BLaER1 (cell line): Measurements from ENCODE around the gene CFAP77.

Experiments used
- H3K27ac ChIP-seq: shearing (Covaris generic); formaldehyde crosslinking; 2 replicates; pipeline ENCODE4 v1.8.1; 2022
- H3K27me3 ChIP-seq: shearing (Covaris generic); formaldehyde crosslinking; 2 replicates; pipeline ENCODE4 v1.8.1; 2022
- H3K36me3 ChIP-seq: shearing (Covaris generic); formaldehyde crosslinking; 2 replicates; pipeline ENCODE4 v1.8.1; 2022
- H3K4me1 ChIP-seq: shearing (Covaris generic); formaldehyde crosslinking; 2 replicates; pipeline ENCODE4 v1.8.1; 2022
- H3K4me2 ChIP-seq: shearing (Covaris generic); formaldehyde crosslinking; 2 replicates; pipeline ENCODE4 v1.8.1; 2022
- H3K4me3 ChIP-seq: shearing (Covaris generic); formaldehyde crosslinking; 2 replicates; pipeline ENCODE4 v1.8.1; 2022
- H3K9ac ChIP-seq: shearing (Covaris generic); formaldehyde crosslinking; 2 replicates; pipeline ENCODE4 v1.8.1; 2022
- H3K9me3 ChIP-seq: shearing (Covaris generic); formaldehyde crosslinking; 2 replicates; pipeline ENCODE4 v1.8.1; 2022
- H4K20me1 ChIP-seq: shearing (Covaris generic); formaldehyde crosslinking; 2 replicates; pipeline ENCODE4 v1.8.1; 2022
- Cebpa-rat ChIP-seq: shearing (Covaris generic); IDR thresholded peaks from 2 replicates; pipeline ENCODE4 v1.8.1; 2022

The CFAP77 gene

GRCh38 chr9:132381966-132382541 lies 28.0 kb upstream of the CFAP77 start:
- H3K27me3 ChIP-seq = no peaks in the 10 kb centered on the region
- peaks cover 71% of the 10 kb centered on the region for H3K36me3 ChIP-seq
- no peaks in the 10 kb centered on the region for H4K20me1 ChIP-seq
- peak overlapping the region; percentile 90 for H3K4me2 ChIP-seq
- TF ChIP-seq Cebpa-rat = no peak
- H3K9me3 ChIP-seq = peaks cover 13% of the 10 kb centered on the region
- peaks cover 74% of the 10 kb centered on the region for H3K4me1 ChIP-seq
- peak overlapping the region; percentile 29 for H3K4me3 ChIP-seq
- H3K27ac ChIP-seq = peak overlapping the region; percentile 86
- peak overlapping the region; percentile 74 for H3K9ac ChIP-seq

GRCh38 chr9:132383462-132383883 lies 26.5 kb upstream of the CFAP77 start:
- Histone ChIP-seq H3K9me3 (peaks cover 3% of the 10 kb centered on the region), H4K20me1 (no peaks in the 10 kb centered on the region), H3K4me2 (peak overlapping the region; percentile 90), H3K4me3 (peak overlapping the region; percentile 48), H3K27me3 (no peaks in the 10 kb centered on the region), H3K4me1 (peaks cover 77% of the 10 kb centered on the region), H3K27ac (peak overlapping the region; percentile 86), H3K36me3 (peaks cover 71% of the 10 kb centered on the region), H3K9ac (peak overlapping the region; percentile 74)
- TF ChIP-seq Cebpa-rat = no peak

- H3K27ac ChIP-seq = peak overlapping the region; percentile 86
Measured at GRCh38 chr9:132384376-132384775, 25.6 kb upstream of the CFAP77 start.

GRCh38 chr9:132387133-132387532 lies 22.9 kb upstream of the CFAP77 start:
- Histone ChIP-seq H3K4me3 (no peak overlapping the region), H3K27ac (peak overlapping the region; percentile 56), H4K20me1 (no peaks in the 10 kb centered on the region), H3K4me1 (peaks cover 53% of the 10 kb centered on the region), H3K36me3 (peaks cover 74% of the 10 kb centered on the region), H3K4me2 (0 out of 2 replicates have a peak overlapping the region, but pooled peaks have one; percentile 2), H3K9me3 (no peaks in the 10 kb centered on the region), H3K27me3 (no peaks in the 10 kb centered on the region), H3K9ac (0 out of 2 replicates have a peak overlapping the region, but pooled peaks have one; percentile 21)
- no peak for TF ChIP-seq Cebpa-rat

More at GRCh38 chr9:132384376-132384775, 25.6 kb upstream of the CFAP77 start:
- Histone ChIP-seq H3K9me3 (no peaks in the 10 kb centered on the region), H4K20me1 (no peaks in the 10 kb centered on the region), H3K4me1 (peaks cover 77% of the 10 kb centered on the region), H3K4me3 (peak overlapping the region; percentile 48), H3K4me2 (peak overlapping the region; percentile 90), H3K27me3 (no peaks in the 10 kb centered on the region), H3K36me3 (peaks cover 71% of the 10 kb centered on the region), H3K9ac (peak overlapping the region; percentile 74)
- no peak for TF ChIP-seq Cebpa-rat

GRCh38 chr9:132390966-132391365 lies 19.0 kb upstream of the CFAP77 start:
- Histone ChIP-seq H3K4me2 (no peak overlapping the region), H3K4me1 (peaks cover 15% of the 10 kb centered on the region), H3K36me3 (peaks cover 100% of the 10 kb centered on the region), H3K27me3 (no peaks in the 10 kb centered on the region), H4K20me1 (peaks cover 27% of the 10 kb centered on the region; the same call in 1 of the 2 replicates), H3K9ac (no peak overlapping the region), H3K9me3 (no peaks in the 10 kb centered on the region), H3K27ac (no peak overlapping the region), H3K4me3 (no peak overlapping the region)
- TF ChIP-seq Cebpa-rat = no peak

GRCh38 chr9:132391449-132391848 lies 18.6 kb upstream of the CFAP77 start:
- Histone ChIP-seq H3K27me3 (no peaks in the 10 kb centered on the region), H3K4me2 (no peak overlapping the region), H3K36me3 (peaks cover 100% of the 10 kb centered on the region), H3K27ac (no peak overlapping the region), H3K4me1 (peaks cover 10% of the 10 kb centered on the region), H3K9me3 (no peaks in the 10 kb centered on the region), H4K20me1 (peaks cover 32% of the 10 kb centered on the region; the same call in 1 of the 2 replicates), H3K9ac (no peak overlapping the region), H3K4me3 (no peak overlapping the region)
- no peak for TF ChIP-seq Cebpa-rat

GRCh38 chr9:132395560-132395959 lies 14.5 kb upstream of the CFAP77 start:
- Histone ChIP-seq H3K27ac (no peak overlapping the region), H3K9ac (no peak overlapping the region), H3K4me1 (peaks cover 18% of the 10 kb centered on the region), H3K27me3 (no peaks in the 10 kb centered on the region), H3K4me3 (no peak overlapping the region), H3K4me2 (no peak overlapping the region), H3K9me3 (no peaks in the 10 kb centered on the region), H3K36me3 (peaks cover 100% of the 10 kb centered on the region), H4K20me1 (peaks cover 56% of the 10 kb centered on the region)
- no peak for TF ChIP-seq Cebpa-rat

GRCh38 chr9:132401824-132402223 lies 8.2 kb upstream of the CFAP77 start:
- peak overlapping the region; percentile 96 for H3K4me2 ChIP-seq
- H3K4me1 ChIP-seq = peaks cover 51% of the 10 kb centered on the region
- peaks cover 65% of the 10 kb centered on the region for H3K36me3 ChIP-seq
- no peaks in the 10 kb centered on the region for H3K9me3 ChIP-seq
- no peak overlapping the region; the same call in 1 of the 2 replicates for H3K9ac ChIP-seq
- H3K27ac ChIP-seq = peak overlapping the region; percentile 93
- no peak for TF ChIP-seq Cebpa-rat
- no peak overlapping the region for H3K4me3 ChIP-seq
- H3K27me3 ChIP-seq = no peaks in the 10 kb centered on the region
- H4K20me1 ChIP-seq = peaks cover 39% of the 10 kb centered on the region

- Histone ChIP-seq H3K27me3 (peaks cover 7% of the 10 kb centered on the region), H3K27ac (peak overlapping the region; percentile 93), H3K36me3 (peaks cover 40% of the 10 kb centered on the region), H3K4me2 (peak overlapping the region; percentile 96), H3K9ac (peak overlapping the region; percentile 97), H3K4me3 (peak overlapping the region; percentile 87), H3K9me3 (no peaks in the 10 kb centered on the region), H4K20me1 (peaks cover 27% of the 10 kb centered on the region), H3K4me1 (peaks cover 47% of the 10 kb centered on the region)
- no peak for TF ChIP-seq Cebpa-rat
Measured at GRCh38 chr9:132404228-132404881, 5.7 kb upstream of the CFAP77 start.

GRCh38 chr9:132406554-132407122 lies 3.4 kb upstream of the CFAP77 start, which contains the start of gene TTF1:
Gene TTF1 (minus strand): TSS chr9:132406840. CDS start chr9:132402821, 4,019 bp downstream.
- peak within 1 kb of the TSS; percentile 87 for H3K4me3 ChIP-seq
- H3K27me3 ChIP-seq = peaks cover 25% of the 10 kb centered on the region
- peaks cover 22% of the 10 kb centered on the region for H4K20me1 ChIP-seq
- TF ChIP-seq Cebpa-rat = no peak
- peaks cover 59% of the 10 kb centered on the region for H3K4me1 ChIP-seq
- H3K9ac ChIP-seq = peak within 1 kb of the TSS; percentile 97
- H3K9me3 ChIP-seq = no peaks in the 10 kb centered on the region
- H3K27ac ChIP-seq = peak within 1 kb of the TSS; percentile 93
- H3K4me2 ChIP-seq = peak within 1 kb of the TSS; percentile 96
- H3K36me3 ChIP-seq = peaks cover 17% of the 10 kb centered on the region
